ENCODE results near the gene LPAR6. TPM values are rescaled to one million over a fixed set of nuclear protein-coding genes. Genes with fewer than 3 reads are reported as not detected.

The LPAR6 gene
- total RNA-seq, 1 experiment from 2014 or later, result not detected

GRCh38 chr13:48401480-48401879 is 11.4 kb downstream of the LPAR6 start:
- intact Hi-C loops (cut with micrococcal nuclease; ENCODE audit: unreplicated experiment), result no loop called here
- no peaks in the 10 kb centered on the region for H3K4me1 Mint-ChIP-seq (ENCODE audit: low read depth, unreplicated experiment)
- no peaks in the 10 kb centered on the region for H3K9me3 ChIP-seq
- POLR2A ChIA-PET, result no interaction called here
- BruUV-seq (replicated peaks), result no TSS peak
- no peaks in the 10 kb centered on the region for H3K36me3 ChIP-seq (ENCODE audit: control insufficient read depth, insufficient read depth, low read length)
- peaks cover 10% of the 10 kb centered on the region; the same call in 1 of the 2 replicates for H3K4me1 ChIP-seq
- no peak overlapping the region for H3K27ac Mint-ChIP-seq (ENCODE audit: unreplicated experiment)
- H3K27me3 Mint-ChIP-seq (ENCODE audit: insufficient read depth, unreplicated experiment), result no peaks in the 10 kb centered on the region
- no peak for DNase-seq
- no peak overlapping the region for H3K4me3 ChIP-seq (ENCODE audit: low read depth, low read length)
- no peaks in the 10 kb centered on the region for H3K36me3 Mint-ChIP-seq (ENCODE audit: insufficient read depth, unreplicated experiment)
- no peaks in the 10 kb centered on the region for H3K27me3 ChIP-seq (replicated peaks; ENCODE audit: control insufficient read depth, insufficient read depth, low read length)
- CTCF ChIA-PET, result interaction anchor here (1.0 kb wide), 1 partner anchor 178 kb away, joined by 7 read pairs; no protein-coding TSS in a partner anchor
- H3K4me3 Mint-ChIP-seq (ENCODE audit: unreplicated experiment), result no peak overlapping the region
- TF ChIP-seq CTCF (IDR thresholded peaks at IDR 0.05; ENCODE audit: insufficient read depth in 1 of 2, low read depth in 1 of 2, low read length in 1 of 2, severe bottlenecking in 1 of 2, unreplicated experiment in 1 of 2), result no peak
- no peaks in the 10 kb centered on the region for H3K9me3 Mint-ChIP-seq (ENCODE audit: unreplicated experiment)

- Histone ChIP-seq H3K27me3 (replicated peaks; ENCODE audit: control insufficient read depth, insufficient read depth, low read length) (no peaks in the 10 kb centered on the region), H3K4me3 (ENCODE audit: low read depth, low read length) (no peak overlapping the region), H3K9me3 (no peaks in the 10 kb centered on the region), H3K4me1 (peaks cover 10% of the 10 kb centered on the region; the same call in 1 of the 2 replicates), H3K36me3 (ENCODE audit: control insufficient read depth, insufficient read depth, low read length) (no peaks in the 10 kb centered on the region)
- no peaks in the 10 kb centered on the region for H3K27me3 Mint-ChIP-seq (ENCODE audit: insufficient read depth, unreplicated experiment)
- ChIA-PET POLR2A (no interaction called here), CTCF (interaction anchor here (1.0 kb wide), 1 partner anchor 179 kb away, joined by 7 read pairs; no protein-coding TSS in a partner anchor)
- no peaks in the 10 kb centered on the region for H3K4me1 Mint-ChIP-seq (ENCODE audit: low read depth, unreplicated experiment)
- intact Hi-C loops (cut with micrococcal nuclease; ENCODE audit: unreplicated experiment), result no loop called here
- no peak overlapping the region for H3K27ac Mint-ChIP-seq (ENCODE audit: unreplicated experiment)
- peak in 1 of 2 experiments; percentile 1 for DNase-seq
- H3K9me3 Mint-ChIP-seq (ENCODE audit: unreplicated experiment), result peaks cover 2% of the 10 kb centered on the region
- BruUV-seq (replicated peaks), result no TSS peak
- H3K4me3 Mint-ChIP-seq (ENCODE audit: unreplicated experiment), result no peak overlapping the region
- H3K36me3 Mint-ChIP-seq (ENCODE audit: insufficient read depth, unreplicated experiment), result no peaks in the 10 kb centered on the region
- no peak for TF ChIP-seq CTCF (IDR thresholded peaks at IDR 0.05; ENCODE audit: insufficient read depth in 1 of 2, low read depth in 1 of 2, low read length in 1 of 2, severe bottlenecking in 1 of 2, unreplicated experiment in 1 of 2)
Measured at GRCh38 chr13:48400850-48401291, 12.0 kb downstream of the LPAR6 start.

GRCh38 chr13:48400090-48400694 is 12.7 kb downstream of the LPAR6 start:
- BruUV-seq (replicated peaks), result no TSS peak
- Mint-ChIP-seq H3K4me3 (ENCODE audit: unreplicated experiment) (no peak overlapping the region), H3K27ac (ENCODE audit: unreplicated experiment) (no peak overlapping the region), H3K36me3 (ENCODE audit: insufficient read depth, unreplicated experiment) (no peaks in the 10 kb centered on the region), H3K9me3 (ENCODE audit: unreplicated experiment) (peaks cover 9% of the 10 kb centered on the region), H3K4me1 (ENCODE audit: low read depth, unreplicated experiment) (no peaks in the 10 kb centered on the region), H3K27me3 (ENCODE audit: insufficient read depth, unreplicated experiment) (no peaks in the 10 kb centered on the region)
- TF ChIP-seq CTCF (IDR thresholded peaks at IDR 0.05; ENCODE audit: insufficient read depth in 1 of 2, low read depth in 1 of 2, low read length in 1 of 2, severe bottlenecking in 1 of 2, unreplicated experiment in 1 of 2), result no peak
- ChIA-PET POLR2A (no interaction called here), CTCF (interaction anchor here (1.0 kb wide), 1 partner anchor 180 kb away, joined by 7 read pairs; no protein-coding TSS in a partner anchor)
- DNase-seq, result no peak
- peaks cover 10% of the 10 kb centered on the region; the same call in 1 of the 2 replicates for H3K4me1 ChIP-seq
- H3K27me3 ChIP-seq (replicated peaks; ENCODE audit: control insufficient read depth, insufficient read depth, low read length), result no peaks in the 10 kb centered on the region
- no peaks in the 10 kb centered on the region for H3K36me3 ChIP-seq (ENCODE audit: control insufficient read depth, insufficient read depth, low read length)
- H3K9me3 ChIP-seq, result no peaks in the 10 kb centered on the region
- intact Hi-C loops (cut with micrococcal nuclease; ENCODE audit: unreplicated experiment), result no loop called here
- no peak overlapping the region for H3K4me3 ChIP-seq (ENCODE audit: low read depth, low read length)

Measured in Caco-2 (cell line).